ENCODE measurements around the gene MRPS14.

GRCh38 chr1:175050992-175051391 is 27.8 kb upstream of the MRPS14 start:
- TF ChIP-seq CEBPB (IDR thresholded peaks at IDR 0.05; ENCODE audit: low read depth, low read length) (no peak), CTCF (conservative IDR thresholded peaks at IDR 0.05; ENCODE audit: low read depth, low read length) (no peak), RCOR1 (IDR thresholded peaks at IDR 0.05; ENCODE audit: insufficient replicate concordance, low read length) (no peak), POLR2A (IDR thresholded peaks at IDR 0.05; ENCODE audit: low read depth, low read length) (no peak), RAD21 (IDR thresholded peaks at IDR 0.05; ENCODE audit: low read length) (no peak), BHLHE40 (IDR thresholded peaks at IDR 0.05; ENCODE audit: low read depth, low read length) (no peak), RFX5 (IDR thresholded peaks at IDR 0.05; ENCODE audit: low read depth, low read length) (no peak), SMC3 (IDR thresholded peaks at IDR 0.05; ENCODE audit: low read depth, low read length) (no peak), MAFK (IDR thresholded peaks at IDR 0.05; ENCODE audit: low read depth, low read length) (no peak)
- TF ChIP-seq, protein P1, sequence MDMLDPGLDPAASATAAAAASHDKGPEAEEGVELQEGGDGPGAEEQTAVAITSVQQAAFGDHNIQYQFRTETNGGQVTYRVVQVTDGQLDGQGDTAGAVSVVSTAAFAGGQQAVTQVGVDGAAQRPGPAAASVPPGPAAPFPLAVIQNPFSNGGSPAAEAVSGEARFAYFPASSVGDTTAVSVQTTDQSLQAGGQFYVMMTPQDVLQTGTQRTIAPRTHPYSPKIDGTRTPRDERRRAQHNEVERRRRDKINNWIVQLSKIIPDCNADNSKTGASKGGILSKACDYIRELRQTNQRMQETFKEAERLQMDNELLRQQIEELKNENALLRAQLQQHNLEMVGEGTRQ (IDR thresholded peaks at IDR 0.05; ENCODE audit: low read depth, low read length): no peak

All from IMR-90 (cell line).